Suprapubic skin (tissue), 4 donors: Measurements from ENCODE around the gene GRID1. TPM values are rescaled to one million over a fixed set of nuclear protein-coding genes. Genes with fewer than 3 reads are reported as not detected.

Experiments used
- DNase-seq, 2 donors: peaks; one replicate each; pipeline ENCODE4 v3.0.0-alpha.2; 2019; ENCODE audit warnings: low spot score in 2 of 2
- H3K27ac ChIP-seq: fragments of 200-600 bp; sonication (generic); one replicate; pipeline ENCODE4 v1.5.1; 2019
- H3K27me3 ChIP-seq: fragments of 200-600 bp; sonication (generic); one replicate; pipeline ENCODE4 v1.5.1; 2019
- H3K36me3 ChIP-seq: fragments of 200-600 bp; sonication (generic); one replicate; pipeline ENCODE4 v1.5.1; 2019
- H3K4me1 ChIP-seq: fragments of 200-600 bp; sonication (generic); one replicate; pipeline ENCODE4 v1.5.1; 2019
- H3K4me3 ChIP-seq: fragments of 200-600 bp; sonication (generic); one replicate; pipeline ENCODE4 v1.5.1; 2019; ENCODE audit warnings: mild to moderate bottlenecking
- H3K9me3 ChIP-seq: fragments of 200-600 bp; sonication (generic); one replicate; pipeline ENCODE4 v1.5.1; 2019
- CTCF ChIP-seq, 2 donors: fragments of 200-600 bp in 1 of 2; fragments of 450-650 bp in 1 of 2; sonication (generic) in 1 of 2; IDR thresholded peaks; one replicate each; pipeline ENCODE4 v1.5.1; 2016 to 2019; ENCODE audit warnings: antibody characterized with exemption in 2 of 2, mild to moderate bottlenecking in 1 of 2, moderate library complexity in 1 of 2
- EP300 ChIP-seq: sonication (generic); formaldehyde crosslinking; IDR thresholded peaks from one replicate; pipeline ENCODE4 v1.6.1; 2017; ENCODE audit warnings: antibody characterized with exemption
- POLR2A ChIP-seq, 2 donors: fragments of 450-650 bp; IDR thresholded peaks; one replicate each; pipeline ENCODE4 v1.6.1; 2017; ENCODE audit warnings: antibody characterized with exemption in 2 of 2, mild to moderate bottlenecking in 2 of 2, moderate library complexity in 2 of 2
- POLR2AphosphoS5 ChIP-seq, 3 donors: sonication (generic); formaldehyde crosslinking; IDR thresholded peaks; one replicate each; pipeline ENCODE4 v1.6.1; 2017; ENCODE audit warnings: antibody characterized with exemption in 3 of 3
- WGBS: methylation state at CpG from one replicate; pipeline ENCODE4 v1.1.5; 2018; 5-methylcytosine and 5-hydroxymethylcytosine counted together
- total RNA-seq, 4 donors: library from RNA; depleted of rRNA; stranded (reverse); fragments of >200 nt; gene quantifications; one replicate each; pipeline ENCODE4 v1.1.0, GENCODE V29; 2016

The GRID1 gene
- total RNA-seq, 4 donors from 2014 or later = 1.8 to 3.1 (median 2.4) TPM

GRCh38 chr10:86121200-86121599, 245.4 kb downstream of the GRID1 start:
- Histone ChIP-seq H3K4me3 (no peak overlapping the region), H3K4me1 (no peaks in the 10 kb centered on the region), H3K36me3 (no peaks in the 10 kb centered on the region), H3K9me3 (no peaks in the 10 kb centered on the region), H3K27ac (no peak overlapping the region), H3K27me3 (no peaks in the 10 kb centered on the region)
- 97% methylated on average over 1 of the region's 1 CpG for WGBS
- no peak for DNase-seq
- TF ChIP-seq CTCF (IDR thresholded peaks at IDR 0.05) = no peak
- TF ChIP-seq POLR2A (IDR thresholded peaks at IDR 0.05) = no peak
- no peak for TF ChIP-seq EP300
- no peak for TF ChIP-seq POLR2AphosphoS5 (IDR thresholded peaks at IDR 0.05)

- DNase-seq = no peak
- no peaks in the 10 kb centered on the region for H3K27me3 ChIP-seq
- no peak overlapping the region for H3K4me3 ChIP-seq
- H3K9me3 ChIP-seq = no peaks in the 10 kb centered on the region
- no peaks in the 10 kb centered on the region for H3K36me3 ChIP-seq
- TF ChIP-seq CTCF (IDR thresholded peaks at IDR 0.05) (peak in 1 of 2 donors; percentile 10), POLR2AphosphoS5 (IDR thresholded peaks at IDR 0.05) (no peak), EP300 (no peak), POLR2A (IDR thresholded peaks at IDR 0.05) (no peak)
- H3K4me1 ChIP-seq = no peaks in the 10 kb centered on the region
- no peak overlapping the region for H3K27ac ChIP-seq
Observed at GRCh38 chr10:86117051-86117450, 249.5 kb downstream of the GRID1 start.

GRCh38 chr10:86113983-86114382, 252.6 kb downstream of the GRID1 start:
- no peaks in the 10 kb centered on the region for H3K36me3 ChIP-seq
- DNase-seq = peak in 1 of 2 donors; percentile 53
- no peak overlapping the region for H3K27ac ChIP-seq
- no peak overlapping the region for H3K4me3 ChIP-seq
- no peak for TF ChIP-seq POLR2AphosphoS5 (IDR thresholded peaks at IDR 0.05)
- TF ChIP-seq POLR2A (IDR thresholded peaks at IDR 0.05) = no peak
- no peaks in the 10 kb centered on the region for H3K9me3 ChIP-seq
- H3K27me3 ChIP-seq = no peaks in the 10 kb centered on the region
- 81% methylated on average over 2 of the region's 3 CpGs for WGBS
- no peaks in the 10 kb centered on the region for H3K4me1 ChIP-seq

- DNase-seq = no peak
- H3K27ac ChIP-seq = no peak overlapping the region
- no peaks in the 10 kb centered on the region for H3K27me3 ChIP-seq
- no peaks in the 10 kb centered on the region for H3K9me3 ChIP-seq
- no peaks in the 10 kb centered on the region for H3K36me3 ChIP-seq
- no peak for TF ChIP-seq CTCF (IDR thresholded peaks at IDR 0.05)
- no peak for TF ChIP-seq POLR2A (IDR thresholded peaks at IDR 0.05)
- no peak for TF ChIP-seq POLR2AphosphoS5 (IDR thresholded peaks at IDR 0.05)
- TF ChIP-seq EP300 = no peak
- no peak overlapping the region for H3K4me3 ChIP-seq
- 90% methylated on average over 4 of the region's 4 CpGs for WGBS
- no peaks in the 10 kb centered on the region for H3K4me1 ChIP-seq
Observed at GRCh38 chr10:86113501-86113900, 253.1 kb downstream of the GRID1 start.

- WGBS = 63% methylated on average over 1 of the region's 1 CpG
- Histone ChIP-seq H3K27ac (no peak overlapping the region), H3K4me1 (no peaks in the 10 kb centered on the region), H3K36me3 (no peaks in the 10 kb centered on the region), H3K9me3 (no peaks in the 10 kb centered on the region), H3K27me3 (no peaks in the 10 kb centered on the region), H3K4me3 (no peak overlapping the region)
- no peak for DNase-seq
- no peak for TF ChIP-seq POLR2AphosphoS5 (IDR thresholded peaks at IDR 0.05)
- no peak for TF ChIP-seq EP300
- no peak for TF ChIP-seq POLR2A (IDR thresholded peaks at IDR 0.05)
- no peak for TF ChIP-seq CTCF (IDR thresholded peaks at IDR 0.05)
Observed at GRCh38 chr10:86113044-86113443, 253.6 kb downstream of the GRID1 start.

GRCh38 chr10:86111902-86112545, 254.6 kb downstream of the GRID1 start:
- no peaks in the 10 kb centered on the region for H3K27me3 ChIP-seq
- no peak overlapping the region for H3K4me3 ChIP-seq
- H3K36me3 ChIP-seq = no peaks in the 10 kb centered on the region
- DNase-seq = peak in 1 of 2 donors; percentile 57
- TF ChIP-seq POLR2A (IDR thresholded peaks at IDR 0.05) (no peak), EP300 (no peak), POLR2AphosphoS5 (IDR thresholded peaks at IDR 0.05) (no peak), CTCF (IDR thresholded peaks at IDR 0.05) (no peak)
- WGBS = 58% methylated on average over 4 of the region's 5 CpGs
- no peaks in the 10 kb centered on the region for H3K4me1 ChIP-seq
- H3K27ac ChIP-seq = no peak overlapping the region
- no peaks in the 10 kb centered on the region for H3K9me3 ChIP-seq
